ENCODE measurements around the gene TFDP1. TPM values are rescaled to one million over a fixed set of nuclear protein-coding genes. Genes with fewer than 3 reads are reported as not detected.

TFDP1 gene
- total RNA-seq, 2 donors from 2014 or later = 50.1 to 62.4 TPM

DNA sequence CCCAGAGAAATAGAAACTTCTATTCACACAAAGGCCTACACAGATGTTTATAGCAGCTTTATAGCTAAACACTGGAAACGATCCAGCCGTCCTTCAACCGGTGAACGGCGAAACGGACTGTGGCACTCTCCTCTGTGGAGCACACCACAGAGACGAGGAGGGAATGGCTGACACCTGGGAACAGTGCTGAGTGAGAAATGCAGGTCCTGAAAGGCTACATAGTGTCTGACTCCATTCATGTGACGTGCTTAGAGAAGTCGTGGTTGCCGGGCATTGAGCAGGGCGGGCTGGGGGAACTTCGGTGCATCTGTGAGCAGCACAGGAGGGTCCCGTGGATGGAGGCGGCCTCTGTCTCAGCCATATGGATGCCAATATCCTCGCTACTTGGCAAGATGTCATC is 79.4 kb downstream of the TFDP1 start:
- Histone ChIP-seq H3K9me3 (no peaks in the 10 kb centered on the region), H3K36me3 (no peaks in the 10 kb centered on the region), H3K4me3 (no peak overlapping the region), H3K27me3 (replicated peaks; ENCODE audit: insufficient read depth) (no peaks in the 10 kb centered on the region), H3K4me1 (replicated peaks) (no peaks in the 10 kb centered on the region), H3K27ac (no peak overlapping the region)
- no peak for DNase-seq (ENCODE audit: low spot score)
- intact Hi-C loops (cut with DNase I) = no loop called here
- no peak for TF ChIP-seq POLR2A (IDR thresholded peaks at IDR 0.05)
- no peak for TF ChIP-seq POLR2AphosphoS5 (IDR thresholded peaks at IDR 0.05)
- TF ChIP-seq, protein P1, sequence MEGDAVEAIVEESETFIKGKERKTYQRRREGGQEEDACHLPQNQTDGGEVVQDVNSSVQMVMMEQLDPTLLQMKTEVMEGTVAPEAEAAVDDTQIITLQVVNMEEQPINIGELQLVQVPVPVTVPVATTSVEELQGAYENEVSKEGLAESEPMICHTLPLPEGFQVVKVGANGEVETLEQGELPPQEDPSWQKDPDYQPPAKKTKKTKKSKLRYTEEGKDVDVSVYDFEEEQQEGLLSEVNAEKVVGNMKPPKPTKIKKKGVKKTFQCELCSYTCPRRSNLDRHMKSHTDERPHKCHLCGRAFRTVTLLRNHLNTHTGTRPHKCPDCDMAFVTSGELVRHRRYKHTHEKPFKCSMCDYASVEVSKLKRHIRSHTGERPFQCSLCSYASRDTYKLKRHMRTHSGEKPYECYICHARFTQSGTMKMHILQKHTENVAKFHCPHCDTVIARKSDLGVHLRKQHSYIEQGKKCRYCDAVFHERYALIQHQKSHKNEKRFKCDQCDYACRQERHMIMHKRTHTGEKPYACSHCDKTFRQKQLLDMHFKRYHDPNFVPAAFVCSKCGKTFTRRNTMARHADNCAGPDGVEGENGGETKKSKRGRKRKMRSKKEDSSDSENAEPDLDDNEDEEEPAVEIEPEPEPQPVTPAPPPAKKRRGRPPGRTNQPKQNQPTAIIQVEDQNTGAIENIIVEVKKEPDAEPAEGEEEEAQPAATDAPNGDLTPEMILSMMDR (IDR thresholded peaks at IDR 0.05) = no peak
- 46% methylated on average over 15 of the region's 15 CpGs for WGBS

DNA sequence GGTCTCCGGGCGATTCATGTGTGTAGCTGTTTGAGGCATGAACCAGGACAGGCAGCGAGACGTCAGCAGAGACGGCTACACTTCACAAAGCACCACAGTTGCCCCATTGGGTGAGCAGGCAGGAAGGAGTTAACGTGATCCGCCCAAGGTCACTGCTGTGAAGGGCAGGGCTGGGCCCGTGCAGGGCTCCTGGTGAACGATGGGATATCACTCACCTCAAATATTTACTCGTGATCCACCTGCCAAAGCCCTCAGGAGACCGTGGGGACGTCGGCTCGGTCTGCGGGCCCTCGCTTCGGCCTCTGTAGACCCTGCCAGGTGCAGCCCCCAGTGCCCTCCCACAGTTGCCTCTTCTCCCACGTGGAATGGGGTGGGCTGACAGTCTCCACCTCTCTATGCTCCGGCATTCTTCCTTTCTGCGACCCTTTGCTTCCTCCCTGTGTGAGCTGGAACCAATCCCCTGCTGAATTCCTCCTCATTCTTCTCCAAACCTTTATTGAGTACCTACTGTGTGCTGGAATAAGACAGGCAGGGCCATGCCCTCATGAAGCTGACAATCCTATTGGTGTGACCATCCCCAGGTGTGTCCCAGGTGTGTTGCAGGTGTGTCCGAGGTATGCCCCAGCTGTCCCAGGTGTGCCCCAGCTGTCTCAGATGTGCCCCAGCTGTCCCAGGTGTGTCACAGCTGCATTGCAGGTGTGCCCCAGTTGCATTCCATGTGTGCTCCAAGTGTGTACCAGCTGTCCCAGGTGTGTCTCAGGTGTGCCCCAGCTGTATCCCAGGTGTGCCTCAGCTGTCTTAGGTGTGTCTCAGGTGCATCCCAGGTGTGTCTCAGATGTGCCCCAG is 80.4 kb downstream of the TFDP1 start:
- Histone ChIP-seq H3K27ac (no peak overlapping the region), H3K27me3 (replicated peaks; ENCODE audit: insufficient read depth) (no peaks in the 10 kb centered on the region), H3K4me3 (no peak overlapping the region), H3K9me3 (no peaks in the 10 kb centered on the region), H3K4me1 (replicated peaks) (no peaks in the 10 kb centered on the region), H3K36me3 (no peaks in the 10 kb centered on the region)
- no peak for DNase-seq (ENCODE audit: low spot score)
- 66% methylated on average over 20 of the region's 21 CpGs for WGBS
- TF ChIP-seq POLR2A (IDR thresholded peaks at IDR 0.05) (no peak), POLR2AphosphoS5 (IDR thresholded peaks at IDR 0.05) (no peak)
- TF ChIP-seq, protein P1 (IDR thresholded peaks at IDR 0.05) = no peak
- intact Hi-C loops (cut with DNase I) = no loop called here

DNA sequence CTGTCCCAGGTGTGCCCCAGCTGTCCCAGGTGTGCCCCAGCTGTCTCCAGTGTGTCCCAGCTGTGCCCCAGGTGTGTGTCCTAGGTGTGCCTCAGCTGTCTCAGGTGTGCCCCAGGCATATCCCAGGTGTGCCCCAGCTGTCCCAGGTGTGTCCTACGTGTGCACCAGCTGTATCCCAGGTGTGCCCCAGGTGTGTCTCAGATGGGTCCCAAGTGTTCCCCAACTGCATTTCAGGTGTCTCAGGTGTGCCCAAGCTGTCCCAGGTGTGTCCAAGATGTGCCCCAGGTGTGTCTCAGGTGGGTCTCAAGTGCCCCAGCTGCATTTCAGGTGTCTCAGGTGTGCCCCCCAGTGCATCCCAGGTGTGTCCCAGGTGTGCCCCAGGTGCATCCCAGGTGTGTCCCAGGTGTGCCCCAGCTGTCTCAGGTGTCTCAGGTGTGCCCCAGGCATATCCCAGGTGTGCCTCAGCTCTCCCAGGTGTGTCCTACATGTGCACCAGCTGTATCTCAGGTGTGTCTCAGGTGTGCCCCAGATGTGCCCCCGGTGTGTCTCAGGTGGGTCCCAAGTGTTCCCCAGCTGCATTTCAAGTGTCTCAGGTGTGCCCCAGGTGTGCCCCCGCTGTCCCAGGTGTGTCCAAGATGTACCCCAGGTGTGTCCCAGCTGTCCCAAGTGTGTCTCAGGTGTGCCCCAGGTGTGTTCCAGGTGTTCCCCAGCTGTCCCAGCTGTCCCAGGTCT is 81.2 kb downstream of the TFDP1 start:
- Histone ChIP-seq H3K4me1 (replicated peaks) (no peaks in the 10 kb centered on the region), H3K9me3 (no peaks in the 10 kb centered on the region), H3K27me3 (replicated peaks; ENCODE audit: insufficient read depth) (no peaks in the 10 kb centered on the region), H3K36me3 (no peaks in the 10 kb centered on the region), H3K27ac (no peak overlapping the region), H3K4me3 (no peak overlapping the region)
- 96% methylated on average over 3 of the region's 3 CpGs for WGBS
- DNase-seq (ENCODE audit: low spot score) = no peak
- intact Hi-C loops (cut with DNase I) = no loop called here
- no peak for TF ChIP-seq POLR2A (IDR thresholded peaks at IDR 0.05)
- no peak for TF ChIP-seq POLR2AphosphoS5 (IDR thresholded peaks at IDR 0.05)
- TF ChIP-seq, protein P1 (IDR thresholded peaks at IDR 0.05) = no peak

DNA sequence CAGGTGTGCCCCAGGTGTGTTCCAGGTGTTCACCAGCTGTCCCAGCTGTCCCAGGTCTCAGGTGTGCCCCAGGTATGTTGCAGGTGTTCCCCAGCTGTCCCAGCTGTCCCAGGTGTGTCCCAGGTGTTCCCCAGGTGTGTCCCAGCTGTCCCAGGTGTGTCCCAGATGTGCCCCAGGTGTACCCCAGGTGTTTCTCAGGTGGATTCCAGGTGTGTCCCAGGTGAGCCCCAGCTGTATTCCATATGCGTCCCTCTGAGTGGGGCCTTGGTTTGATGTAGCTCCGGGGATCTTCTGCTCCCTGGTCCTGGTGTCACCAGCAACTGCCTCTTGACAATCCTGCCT is 81.7 kb downstream of the TFDP1 start:
- Histone ChIP-seq H3K27me3 (replicated peaks; ENCODE audit: insufficient read depth) (no peaks in the 10 kb centered on the region), H3K9me3 (no peaks in the 10 kb centered on the region), H3K4me1 (replicated peaks) (no peaks in the 10 kb centered on the region), H3K27ac (no peak overlapping the region), H3K4me3 (no peak overlapping the region), H3K36me3 (no peaks in the 10 kb centered on the region)
- TF ChIP-seq, protein P1 (IDR thresholded peaks at IDR 0.05) = no peak
- TF ChIP-seq POLR2A (IDR thresholded peaks at IDR 0.05) = no peak
- no peak for TF ChIP-seq POLR2AphosphoS5 (IDR thresholded peaks at IDR 0.05)
- intact Hi-C loops (cut with DNase I) = no loop called here
- 86% methylated on average over 2 of the region's 2 CpGs for WGBS
- no peak for DNase-seq (ENCODE audit: low spot score)
